Type B pancreatic cell (in vitro differentiated cells): Measurements from ENCODE around the gene RNF175. TPM values are rescaled to one million over a fixed set of nuclear protein-coding genes. Genes with fewer than 3 reads are reported as not detected.
A peak's percentile ranks its signal among the peaks of the same experiment; 100 is the strongest.

Source experiments
- DNase-seq: peaks from one replicate; pipeline ENCODE4 v3.0.0; 2021; ENCODE audit warnings: mixed read lengths; ENCODE audit not compliant: unreplicated experiment; ENCODE audit errors: extremely low spot score
- H3K27ac Mint-ChIP-seq: 2 replicates; pipeline ENCODE4 v1.8.0; 2021; ENCODE audit warnings: mild to moderate bottlenecking, mixed read lengths
- H3K27me3 Mint-ChIP-seq: 2 replicates; pipeline ENCODE4 v1.8.0; 2021; ENCODE audit warnings: mixed read lengths
- H3K36me3 Mint-ChIP-seq: 2 replicates; pipeline ENCODE4 v1.8.0; 2021; ENCODE audit warnings: mixed read lengths
- H3K4me1 Mint-ChIP-seq: one replicate; pipeline ENCODE4 v1.8.0; 2021; ENCODE audit warnings: mixed read lengths; ENCODE audit not compliant: unreplicated experiment
- H3K4me3 Mint-ChIP-seq: 2 replicates; pipeline ENCODE4 v1.8.0; 2021; ENCODE audit warnings: mild to moderate bottlenecking, mixed read lengths
- H3K9me3 Mint-ChIP-seq: 2 replicates; pipeline ENCODE4 v1.8.0; 2021; ENCODE audit warnings: mixed read lengths
- CTCF ChIP-seq: fragments of 200-600 bp; sonication (generic); conservative IDR thresholded peaks from 2 replicates; pipeline ENCODE4 v1.5.0; 2021; ENCODE audit warnings: antibody characterized with exemption, mild to moderate bottlenecking
- total RNA-seq: library from RNA; stranded (reverse); gene quantifications from 2 replicates; pipeline ENCODE4 v1.2.1, GENCODE V29; 2021; ENCODE audit warnings: low replicate concordance

RNF175 gene
- total RNA-seq, 1 donor from 2014 or later = 11.3 TPM

DNA sequence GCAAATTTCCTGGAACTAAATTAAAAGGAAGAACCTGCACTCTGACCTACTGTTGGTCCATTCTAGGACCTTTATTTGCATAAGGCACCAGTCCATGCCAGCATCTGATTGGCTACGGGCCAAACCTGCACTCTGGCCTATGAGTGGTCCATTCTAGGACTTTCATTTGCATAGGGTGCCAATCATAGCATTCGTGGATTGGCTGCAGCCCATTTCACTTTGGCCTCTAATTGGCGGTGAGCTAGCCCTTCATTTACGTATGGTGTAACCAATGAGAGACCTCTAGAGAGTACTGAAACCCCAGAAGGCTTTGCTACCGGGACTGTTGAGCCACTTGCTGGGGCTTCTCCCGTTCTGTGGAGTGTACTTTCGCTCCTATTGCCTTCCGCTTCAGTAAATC is 6.1 kb upstream of the RNF175 start:
- Mint-ChIP-seq H3K4me1 (peaks cover 27% of the 10 kb centered on the region), H3K36me3 (no peaks in the 10 kb centered on the region), H3K27me3 (peaks cover 25% of the 10 kb centered on the region), H3K27ac (no peak overlapping the region), H3K9me3 (peaks cover 9% of the 10 kb centered on the region), H3K4me3 (no peak overlapping the region)
- TF ChIP-seq CTCF = no peak
- DNase-seq = no peak

- DNase-seq = no peak
- H3K4me1 Mint-ChIP-seq = peaks cover 27% of the 10 kb centered on the region
- peaks cover 29% of the 10 kb centered on the region for H3K27me3 Mint-ChIP-seq
These were observed 5.0 kb upstream of the RNF175 start for GRCh38 chr4:153764601-153765368.

DNA sequence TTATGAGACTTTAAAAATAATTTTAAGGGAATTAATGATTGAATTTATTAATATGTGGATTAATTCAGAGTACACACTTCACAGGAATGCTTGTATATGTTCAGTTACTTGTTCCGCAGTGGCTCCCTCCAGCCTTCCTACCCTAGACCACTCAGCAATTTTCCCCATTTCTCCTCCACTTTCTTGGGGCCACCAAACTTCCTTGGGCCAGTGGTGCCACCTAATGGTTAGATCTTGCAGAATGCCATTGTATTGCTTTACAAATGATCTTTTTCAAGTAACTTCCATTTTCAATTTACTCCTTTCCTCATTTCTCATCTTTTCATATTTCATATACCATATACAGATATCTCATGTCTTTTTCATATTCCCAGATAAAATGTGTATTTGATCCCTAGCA is 3.6 kb upstream of the RNF175 start:
- H3K4me3 Mint-ChIP-seq = no peak overlapping the region
- H3K27me3 Mint-ChIP-seq = peaks cover 38% of the 10 kb centered on the region
- TF ChIP-seq CTCF = peak; percentile 65
- DNase-seq = no peak
- no peaks in the 10 kb centered on the region for H3K36me3 Mint-ChIP-seq
- H3K27ac Mint-ChIP-seq = no peak overlapping the region
- H3K4me1 Mint-ChIP-seq = peaks cover 33% of the 10 kb centered on the region
- H3K9me3 Mint-ChIP-seq = peaks cover 9% of the 10 kb centered on the region

More at GRCh38 chr4:153764601-153765368, 5.0 kb upstream of the RNF175 start:
- peaks cover 9% of the 10 kb centered on the region for H3K9me3 Mint-ChIP-seq
- no peaks in the 10 kb centered on the region for H3K36me3 Mint-ChIP-seq
- H3K4me3 Mint-ChIP-seq = peak overlapping the region; percentile 39
- no peak for TF ChIP-seq CTCF
- no peak overlapping the region for H3K27ac Mint-ChIP-seq

GRCh38 chr4:153758688-153759406 is 977 bp downstream of the RNF175 start:
- Mint-ChIP-seq H3K4me1 (peaks cover 22% of the 10 kb centered on the region), H3K27me3 (peaks cover 61% of the 10 kb centered on the region), H3K27ac (no peak overlapping the region), H3K4me3 (peak overlapping the region; percentile 80), H3K9me3 (peaks cover 9% of the 10 kb centered on the region), H3K36me3 (peaks cover 6% of the 10 kb centered on the region)
- no peak for TF ChIP-seq CTCF
- no peak for DNase-seq

GRCh38 chr4:153758136-153758535 is 1.7 kb downstream of the RNF175 start:
- TF ChIP-seq CTCF = no peak
- Mint-ChIP-seq H3K4me3 (peak overlapping the region; percentile 80), H3K27me3 (peaks cover 57% of the 10 kb centered on the region), H3K27ac (no peak overlapping the region), H3K36me3 (peaks cover 6% of the 10 kb centered on the region), H3K9me3 (peaks cover 9% of the 10 kb centered on the region), H3K4me1 (peaks cover 17% of the 10 kb centered on the region)
- no peak for DNase-seq
